HepG2 (cell line): ENCODE data around the gene ARHGAP9. TPM values are rescaled to one million over a fixed set of nuclear protein-coding genes. Genes with fewer than 3 reads are reported as not detected.

Experiments
- CHD2 ChIP-seq: IDR thresholded peaks from 2 replicates; pipeline ENCODE4 v1.6.1; 2011; ENCODE audit warnings: low read depth, low read length, improper control_type of control experiment
- CHD4 ChIP-seq: fragments of 200-600 bp; sonication (generic); IDR thresholded peaks from 2 replicates; pipeline ENCODE4 v1.7.0; 2017; ENCODE audit warnings: mild to moderate bottlenecking, low read length, borderline replicate concordance
- HDAC2 ChIP-seq: sonication (generic); formaldehyde crosslinking; IDR thresholded peaks from 2 replicates; pipeline ENCODE4 v1.4.0; 2020; ENCODE audit warnings: missing genetic modification reagents
- IKZF1 ChIP-seq: fragments of 450-650 bp; IDR thresholded peaks from 2 replicates; pipeline ENCODE4 v1.7.1; 2016
- MAFG ChIP-seq: sonication (generic); formaldehyde crosslinking; IDR thresholded peaks from 2 replicates; pipeline ENCODE4 v1.5.1; 2020; ENCODE audit warnings: mild to moderate bottlenecking, missing genetic modification reagents
- RBM22 ChIP-seq: fragments of 200-400 bp; formaldehyde crosslinking; optimal IDR thresholded peaks from 2 replicates; pipeline ENCODE3; 2017; ENCODE audit warnings: mild to moderate bottlenecking, low read length, moderate library complexity
- REL ChIP-seq: sonication (generic); formaldehyde crosslinking; conservative IDR thresholded peaks from 2 replicates; pipeline ENCODE4 v1.8.0; 2022; ENCODE audit warnings: mild to moderate bottlenecking, missing genetic modification reagents, moderate library complexity
- SCMH1 ChIP-seq: sonication (generic); formaldehyde crosslinking; IDR thresholded peaks from 2 replicates; pipeline ENCODE4 v1.9.0; 2021; ENCODE audit warnings: missing genetic modification reagents, mild to moderate bottlenecking, borderline replicate concordance
- ZFP36L2 ChIP-seq: sonication (generic); formaldehyde crosslinking; IDR thresholded peaks from 2 replicates; pipeline ENCODE4 v1.4.0; 2020; ENCODE audit warnings: missing genetic modification reagents
- ZNF292 ChIP-seq: sonication (generic); formaldehyde crosslinking; IDR thresholded peaks from 2 replicates; pipeline ENCODE4 v1.8.1; 2022; ENCODE audit warnings: mild to moderate bottlenecking, low read depth, missing genetic modification reagents, borderline replicate concordance
- ZNF569 ChIP-seq: sonication (generic); formaldehyde crosslinking; IDR thresholded peaks from 2 replicates; pipeline ENCODE4 v1.5.0; 2020; ENCODE audit warnings: mild to moderate bottlenecking, missing genetic modification reagents, moderate library complexity, borderline replicate concordance
- polyA plus RNA-seq, 8 experiments: library from polyadenylated mRNA; depleted of rRNA in 3 of 8; stranded (reverse) in 7 of 8; unstranded in 1 of 8; fragments of >200 nt; fragmentation: Illumina TruSeq in 4 of 8; extraction: Trizol in 4 of 8; gene quantifications; 2 replicates each; pipeline versions ENCODE4 v1.2.1 to v1.2.3, GENCODE V29; 2011 to 2016; ENCODE audit warnings: low read depth in 4 of 8, missing spikeins in 1 of 8, mixed read lengths in 1 of 8; ENCODE audit not compliant: insufficient read depth in 1 of 8
- total RNA-seq, 5 experiments: library from RNA; depleted of rRNA; stranded (reverse); fragments of >200 nt; fragmentation: Illumina TruSeq; extraction: Trizol; gene quantifications; 2 replicates each; pipeline ENCODE4 v1.2.3, GENCODE V29; 2016; ENCODE audit warnings: low read depth in 1 of 5
- TF ChIP-seq, protein P1 (sequence below): sonication (generic); formaldehyde crosslinking; IDR thresholded peaks from 2 replicates; pipeline ENCODE4 v1.8.1; 2023; ENCODE audit warnings: mild to moderate bottlenecking, inconsistent platforms, moderate library complexity, missing genetic modification reagents, borderline replicate concordance
- TF ChIP-seq, protein P2 (sequence below): sonication (generic); formaldehyde crosslinking; IDR thresholded peaks from 2 replicates; pipeline ENCODE4 v1.4.0; 2020; ENCODE audit warnings: mild to moderate bottlenecking, missing genetic modification reagents
- TF ChIP-seq, protein P3 (sequence below): sonication (generic); formaldehyde crosslinking; IDR thresholded peaks from 2 replicates; pipeline ENCODE4 v1.5.1; 2020; ENCODE audit warnings: mild to moderate bottlenecking, missing genetic modification reagents, moderate library complexity
- TF ChIP-seq, protein P4 (sequence below): sonication (generic); formaldehyde crosslinking; IDR thresholded peaks from 2 replicates; pipeline ENCODE4 v1.4.0; 2020; ENCODE audit warnings: missing genetic modification reagents
- TF ChIP-seq, protein P5 (sequence below): sonication (generic); formaldehyde crosslinking; IDR thresholded peaks from 2 replicates; pipeline ENCODE4 v1.5.0; 2020; ENCODE audit warnings: mild to moderate bottlenecking, missing genetic modification reagents, borderline replicate concordance

ARHGAP9 gene
- total and polyA plus RNA-seq, 2 of the 13 experiments (the other 11 are each of a cell fraction or from before 2014, with no cell fraction given), result 0.18 to 1.2 TPM

DNA sequence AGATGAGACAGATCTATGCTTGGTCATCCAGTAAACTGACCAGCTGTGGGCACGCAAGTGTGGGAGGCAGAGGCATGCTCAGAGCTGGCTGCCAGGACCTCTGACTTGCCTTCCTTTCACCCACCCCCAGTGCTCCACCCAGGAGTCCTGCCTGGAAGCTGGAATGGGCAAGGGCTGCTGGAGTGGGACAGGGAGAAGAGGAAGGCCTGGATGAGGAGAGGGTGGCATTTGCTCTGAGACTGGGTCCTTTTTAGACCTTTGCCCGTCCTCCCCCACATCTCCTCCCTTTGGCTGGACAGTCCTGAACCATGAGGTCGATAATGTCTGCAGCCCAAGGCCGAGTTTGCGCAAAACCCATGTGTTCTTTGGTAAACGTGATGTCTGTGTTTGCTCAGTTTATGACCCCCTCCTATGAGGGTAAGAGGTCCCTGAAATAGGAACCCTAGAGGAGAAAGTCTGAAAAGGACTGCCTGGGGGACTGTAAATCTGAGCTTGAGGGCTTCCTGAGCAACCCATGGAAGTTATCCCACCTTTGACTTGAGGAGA is 28.4 kb downstream of the ARHGAP9 start (continued):
- TF ChIP-seq, protein P1, sequence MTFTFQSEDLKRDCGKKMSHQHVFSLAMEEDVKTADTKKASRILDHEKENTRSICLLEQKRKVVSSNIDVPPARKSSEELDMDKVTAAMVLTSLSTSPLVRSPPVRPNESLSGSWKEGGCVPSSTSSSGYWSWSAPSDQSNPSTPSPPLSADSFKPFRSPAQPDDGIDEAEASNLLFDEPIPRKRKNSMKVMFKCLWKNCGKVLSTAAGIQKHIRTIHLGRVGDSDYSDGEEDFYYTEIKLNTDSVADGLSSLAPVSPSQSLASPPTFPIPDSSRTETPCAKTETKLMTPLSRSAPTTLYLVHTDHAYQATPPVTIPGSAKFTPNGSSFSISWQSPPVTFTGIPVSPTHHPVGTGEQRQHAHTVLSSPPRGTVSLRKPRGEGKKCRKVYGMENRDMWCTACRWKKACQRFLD (CRISPR knock-in tag), result 0 out of 2 replicates have a peak, but pooled peaks have one; percentile 19
- TF ChIP-seq, protein P2, sequence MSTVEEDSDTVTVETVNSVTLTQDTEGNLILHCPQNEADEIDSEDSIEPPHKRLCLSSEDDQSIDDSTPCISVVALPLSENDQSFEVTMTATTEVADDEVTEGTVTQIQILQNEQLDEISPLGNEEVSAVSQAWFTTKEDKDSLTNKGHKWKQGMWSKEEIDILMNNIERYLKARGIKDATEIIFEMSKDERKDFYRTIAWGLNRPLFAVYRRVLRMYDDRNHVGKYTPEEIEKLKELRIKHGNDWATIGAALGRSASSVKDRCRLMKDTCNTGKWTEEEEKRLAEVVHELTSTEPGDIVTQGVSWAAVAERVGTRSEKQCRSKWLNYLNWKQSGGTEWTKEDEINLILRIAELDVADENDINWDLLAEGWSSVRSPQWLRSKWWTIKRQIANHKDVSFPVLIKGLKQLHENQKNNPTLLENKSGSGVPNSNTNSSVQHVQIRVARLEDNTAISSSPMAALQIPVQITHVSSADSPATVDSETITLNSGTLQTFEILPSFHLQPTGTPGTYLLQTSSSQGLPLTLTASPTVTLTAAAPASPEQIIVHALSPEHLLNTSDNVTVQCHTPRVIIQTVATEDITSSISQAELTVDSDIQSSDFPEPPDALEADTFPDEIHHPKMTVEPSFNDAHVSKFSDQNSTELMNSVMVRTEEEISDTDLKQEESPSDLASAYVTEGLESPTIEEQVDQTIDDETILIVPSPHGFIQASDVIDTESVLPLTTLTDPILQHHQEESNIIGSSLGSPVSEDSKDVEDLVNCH, result no peak; the same call in 1 of the 2 replicates
- TF ChIP-seq REL (CRISPR knock-in tag) (no peak), ZNF569 (CRISPR knock-in tag) (0 out of 2 replicates have a peak, but pooled peaks have one; percentile 35), SCMH1 (CRISPR knock-in tag) (no peak), ZNF292 (CRISPR knock-in tag) (peak; percentile 60; the same call in 1 of the 2 replicates), CHD2 (no peak), MAFG (CRISPR knock-in tag) (no peak), ZFP36L2 (CRISPR knock-in tag) (no peak), CHD4 (no peak), RBM22 (peak; percentile 62), IKZF1 (no peak), HDAC2 (CRISPR knock-in tag) (peak; percentile 98)
- TF ChIP-seq, protein P3, sequence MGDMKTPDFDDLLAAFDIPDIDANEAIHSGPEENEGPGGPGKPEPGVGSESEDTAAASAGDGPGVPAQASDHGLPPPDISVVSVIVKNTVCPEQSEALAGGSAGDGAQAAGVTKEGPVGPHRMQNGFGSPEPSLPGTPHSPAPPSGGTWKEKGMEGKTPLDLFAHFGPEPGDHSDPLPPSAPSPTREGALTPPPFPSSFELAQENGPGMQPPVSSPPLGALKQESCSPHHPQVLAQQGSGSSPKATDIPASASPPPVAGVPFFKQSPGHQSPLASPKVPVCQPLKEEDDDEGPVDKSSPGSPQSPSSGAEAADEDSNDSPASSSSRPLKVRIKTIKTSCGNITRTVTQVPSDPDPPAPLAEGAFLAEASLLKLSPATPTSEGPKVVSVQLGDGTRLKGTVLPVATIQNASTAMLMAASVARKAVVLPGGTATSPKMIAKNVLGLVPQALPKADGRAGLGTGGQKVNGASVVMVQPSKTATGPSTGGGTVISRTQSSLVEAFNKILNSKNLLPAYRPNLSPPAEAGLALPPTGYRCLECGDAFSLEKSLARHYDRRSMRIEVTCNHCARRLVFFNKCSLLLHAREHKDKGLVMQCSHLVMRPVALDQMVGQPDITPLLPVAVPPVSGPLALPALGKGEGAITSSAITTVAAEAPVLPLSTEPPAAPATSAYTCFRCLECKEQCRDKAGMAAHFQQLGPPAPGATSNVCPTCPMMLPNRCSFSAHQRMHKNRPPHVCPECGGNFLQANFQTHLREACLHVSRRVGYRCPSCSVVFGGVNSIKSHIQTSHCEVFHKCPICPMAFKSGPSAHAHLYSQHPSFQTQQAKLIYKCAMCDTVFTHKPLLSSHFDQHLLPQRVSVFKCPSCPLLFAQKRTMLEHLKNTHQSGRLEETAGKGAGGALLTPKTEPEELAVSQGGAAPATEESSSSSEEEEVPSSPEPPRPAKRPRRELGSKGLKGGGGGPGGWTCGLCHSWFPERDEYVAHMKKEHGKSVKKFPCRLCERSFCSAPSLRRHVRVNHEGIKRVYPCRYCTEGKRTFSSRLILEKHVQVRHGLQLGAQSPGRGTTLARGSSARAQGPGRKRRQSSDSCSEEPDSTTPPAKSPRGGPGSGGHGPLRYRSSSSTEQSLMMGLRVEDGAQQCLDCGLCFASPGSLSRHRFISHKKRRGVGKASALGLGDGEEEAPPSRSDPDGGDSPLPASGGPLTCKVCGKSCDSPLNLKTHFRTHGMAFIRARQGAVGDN (CRISPR knock-in tag), result peak; percentile 92
- TF ChIP-seq, protein P4, sequence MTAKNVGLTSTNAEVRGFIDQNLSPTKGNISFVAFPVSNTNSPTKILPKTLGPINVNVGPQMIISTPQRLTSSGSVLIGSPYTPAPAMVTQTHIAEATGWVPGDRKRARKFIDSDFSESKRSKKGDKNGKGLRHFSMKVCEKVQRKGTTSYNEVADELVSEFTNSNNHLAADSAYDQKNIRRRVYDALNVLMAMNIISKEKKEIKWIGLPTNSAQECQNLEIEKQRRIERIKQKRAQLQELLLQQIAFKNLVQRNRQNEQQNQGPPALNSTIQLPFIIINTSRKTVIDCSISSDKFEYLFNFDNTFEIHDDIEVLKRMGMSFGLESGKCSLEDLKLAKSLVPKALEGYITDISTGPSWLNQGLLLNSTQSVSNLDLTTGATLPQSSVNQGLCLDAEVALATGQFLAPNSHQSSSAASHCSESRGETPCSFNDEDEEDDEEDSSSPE, result peak; percentile 75; the same call in 1 of the 2 replicates
- TF ChIP-seq, protein P5, sequence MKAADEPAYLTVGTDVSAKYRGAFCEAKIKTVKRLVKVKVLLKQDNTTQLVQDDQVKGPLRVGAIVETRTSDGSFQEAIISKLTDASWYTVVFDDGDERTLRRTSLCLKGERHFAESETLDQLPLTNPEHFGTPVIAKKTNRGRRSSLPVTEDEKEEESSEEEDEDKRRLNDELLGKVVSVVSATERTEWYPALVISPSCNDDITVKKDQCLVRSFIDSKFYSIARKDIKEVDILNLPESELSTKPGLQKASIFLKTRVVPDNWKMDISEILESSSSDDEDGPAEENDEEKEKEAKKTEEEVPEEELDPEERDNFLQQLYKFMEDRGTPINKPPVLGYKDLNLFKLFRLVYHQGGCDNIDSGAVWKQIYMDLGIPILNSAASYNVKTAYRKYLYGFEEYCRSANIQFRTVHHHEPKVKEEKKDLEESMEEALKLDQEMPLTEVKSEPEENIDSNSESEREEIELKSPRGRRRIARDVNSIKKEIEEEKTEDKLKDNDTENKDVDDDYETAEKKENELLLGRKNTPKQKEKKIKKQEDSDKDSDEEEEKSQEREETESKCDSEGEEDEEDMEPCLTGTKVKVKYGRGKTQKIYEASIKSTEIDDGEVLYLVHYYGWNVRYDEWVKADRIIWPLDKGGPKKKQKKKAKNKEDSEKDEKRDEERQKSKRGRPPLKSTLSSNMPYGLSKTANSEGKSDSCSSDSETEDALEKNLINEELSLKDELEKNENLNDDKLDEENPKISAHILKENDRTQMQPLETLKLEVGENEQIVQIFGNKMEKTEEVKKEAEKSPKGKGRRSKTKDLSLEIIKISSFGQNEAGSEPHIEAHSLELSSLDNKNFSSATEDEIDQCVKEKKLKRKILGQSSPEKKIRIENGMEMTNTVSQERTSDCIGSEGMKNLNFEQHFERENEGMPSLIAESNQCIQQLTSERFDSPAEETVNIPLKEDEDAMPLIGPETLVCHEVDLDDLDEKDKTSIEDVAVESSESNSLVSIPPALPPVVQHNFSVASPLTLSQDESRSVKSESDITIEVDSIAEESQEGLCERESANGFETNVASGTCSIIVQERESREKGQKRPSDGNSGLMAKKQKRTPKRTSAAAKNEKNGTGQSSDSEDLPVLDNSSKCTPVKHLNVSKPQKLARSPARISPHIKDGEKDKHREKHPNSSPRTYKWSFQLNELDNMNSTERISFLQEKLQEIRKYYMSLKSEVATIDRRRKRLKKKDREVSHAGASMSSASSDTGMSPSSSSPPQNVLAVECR (CRISPR knock-in tag), result peak; percentile 84; the same call in 1 of the 2 replicates
